GM12891 (cell line): ENCODE results near the gene PLPP7.

Source experiments
- POLR2A ChIP-seq: IDR thresholded peaks from 2 replicates; pipeline ENCODE4 v1.6.1; 2011; ENCODE audit warnings: low read depth, low read length, control low read depth
- POLR2AphosphoS5 ChIP-seq: IDR thresholded peaks from 2 replicates; pipeline ENCODE4 v1.6.1; 2011; ENCODE audit warnings: low read depth, low read length, control low read depth
- TAF1 ChIP-seq: IDR thresholded peaks from 2 replicates; pipeline ENCODE4 v1.6.1; 2011; ENCODE audit warnings: low read depth, low read length, control low read depth

GRCh38 chr9:131280660-131281059 is 8.9 kb upstream of the PLPP7 start:
- TF ChIP-seq TAF1 (no peak), POLR2AphosphoS5 (no peak), POLR2A (no peak)
